Mesenchymal stem cell (in vitro differentiated cells and primary cell): ENCODE measurements around the gene PAX5.
A peak's percentile ranks its signal among the peaks of the same experiment; 100 is the strongest.

ENCODE experiments used
- DNase-seq: peaks from one replicate; pipeline ENCODE4 v3.0.0-alpha.2; 2013
- H2AFZ ChIP-seq: one replicate; pipeline ENCODE4 v1.6.1; 2013; ENCODE audit warnings: low read depth, mild to moderate bottlenecking, control low read depth, inconsistent platforms, low read length, moderate library complexity
- H2AK5ac ChIP-seq: 2 replicates; pipeline ENCODE4 v1.6.1; 2013; ENCODE audit warnings: low read length, moderate library complexity, mild to moderate bottlenecking, inconsistent platforms; ENCODE audit not compliant: severe bottlenecking
- H2BK120ac ChIP-seq: one replicate; pipeline ENCODE4 v1.6.1; 2013; ENCODE audit warnings: low read depth, mild to moderate bottlenecking, inconsistent platforms, low read length, moderate library complexity
- H2BK12ac ChIP-seq, 2 experiments: one replicate each; pipeline ENCODE4 v1.6.1; 2013; ENCODE audit warnings: inconsistent platforms in 2 of 2, low read length in 2 of 2, mild to moderate bottlenecking in 2 of 2, moderate library complexity in 2 of 2, control low read depth in 1 of 2
- H2BK15ac ChIP-seq: one replicate; pipeline ENCODE4 v1.6.1; 2013; ENCODE audit warnings: mild to moderate bottlenecking, low read depth, inconsistent platforms; ENCODE audit not compliant: poor library complexity, severe bottlenecking
- H2BK5ac ChIP-seq: 2 replicates; pipeline ENCODE4 v1.6.1; 2013; ENCODE audit warnings: low read depth, mild to moderate bottlenecking, low read length, control low read depth, inconsistent platforms; ENCODE audit not compliant: poor library complexity, severe bottlenecking
- H3K14ac ChIP-seq, 2 experiments: one replicate each; pipeline ENCODE4 v1.6.1; 2013; ENCODE audit warnings: inconsistent platforms in 2 of 2, low read length in 2 of 2, control low read depth in 1 of 2, mild to moderate bottlenecking in 1 of 2, moderate library complexity in 1 of 2
- H3K18ac ChIP-seq, 2 experiments: one replicate each; pipeline ENCODE4 v1.6.1; 2013; ENCODE audit warnings: inconsistent platforms in 2 of 2, low read length in 2 of 2, control low read depth in 1 of 2, low read depth in 1 of 2, mild to moderate bottlenecking in 1 of 2
- H3K23ac ChIP-seq, 2 experiments: one replicate each; pipeline ENCODE4 v1.6.1; 2013; ENCODE audit warnings: inconsistent platforms in 2 of 2, low read length in 2 of 2, mild to moderate bottlenecking in 2 of 2, moderate library complexity in 2 of 2, control low read depth in 1 of 2
- H3K27ac ChIP-seq: 2 replicates; pipeline ENCODE4 v1.5.1; 2013; ENCODE audit warnings: mild to moderate bottlenecking, moderate library complexity, low read length, control low read depth, inconsistent platforms; ENCODE audit not compliant: poor library complexity, severe bottlenecking
- H3K27me3 ChIP-seq, 2 experiments: 2 replicates each; pipeline versions ENCODE4 v1.6.1 to v1.7.0; 2013; ENCODE audit warnings: low read length in 2 of 2, mild to moderate bottlenecking in 2 of 2, moderate library complexity in 2 of 2, control low read depth in 1 of 2, inconsistent platforms in 1 of 2; ENCODE audit not compliant: control insufficient read depth in 1 of 2, insufficient read depth in 1 of 2
- H3K36me3 ChIP-seq, 2 experiments: 2 replicates each; pipeline versions ENCODE4 v1.6.1 to v1.7.0; 2013; ENCODE audit warnings: low read length in 2 of 2, control low read depth in 1 of 2, inconsistent platforms in 1 of 2, low read depth in 1 of 2, mild to moderate bottlenecking in 1 of 2; ENCODE audit not compliant: insufficient read depth in 2 of 2, control insufficient read depth in 1 of 2
- H3K4ac ChIP-seq, 2 experiments: one replicate each; pipeline ENCODE4 v1.6.1; 2013; ENCODE audit warnings: inconsistent platforms in 2 of 2, low read length in 2 of 2, mild to moderate bottlenecking in 2 of 2, moderate library complexity in 2 of 2, control low read depth in 1 of 2, low read depth in 1 of 2
- H3K4me1 ChIP-seq: 2 replicates; pipeline ENCODE4 v1.6.1; 2013; ENCODE audit warnings: low read depth, low read length, control low read depth; ENCODE audit not compliant: control insufficient read depth, insufficient read depth
- H3K4me2 ChIP-seq: 2 replicates; pipeline ENCODE4 v1.6.1; 2013; ENCODE audit warnings: low read length, mild to moderate bottlenecking, inconsistent platforms; ENCODE audit not compliant: poor library complexity, severe bottlenecking
- H3K4me3 ChIP-seq, 2 experiments: 2 replicates each; pipeline versions ENCODE4 v1.5.1 to v1.7.0; 2013; ENCODE audit warnings: low read length in 2 of 2, mild to moderate bottlenecking in 2 of 2, control low read depth in 1 of 2, low read depth in 1 of 2; ENCODE audit not compliant: insufficient read depth in 1 of 2
- H3K79me1 ChIP-seq: replicated peaks from 2 replicates; pipeline ENCODE4 v1.6.1; 2013; ENCODE audit warnings: mild to moderate bottlenecking, control low read depth, low read length, inconsistent platforms; ENCODE audit not compliant: poor library complexity, severe bottlenecking
- H3K9ac ChIP-seq: 2 replicates; pipeline ENCODE4 v1.7.0; 2013; ENCODE audit warnings: mild to moderate bottlenecking, low read length, moderate library complexity
- H3K9me3 ChIP-seq: 2 replicates; pipeline ENCODE4 v1.7.0; 2013; ENCODE audit warnings: mild to moderate bottlenecking, low read length; ENCODE audit not compliant: control insufficient read depth
- H4K8ac ChIP-seq: one replicate; pipeline ENCODE4 v1.6.1; 2013; ENCODE audit warnings: inconsistent platforms, mild to moderate bottlenecking, low read length, moderate library complexity
- H4K91ac ChIP-seq: one replicate; pipeline ENCODE4 v1.6.1; 2013; ENCODE audit warnings: mild to moderate bottlenecking, low read length, inconsistent platforms
- WGBS: methylation state at CpG from one replicate; pipeline ENCODE4 v1.1.7; 2013; ENCODE audit warnings: mixed read lengths; 5-methylcytosine and 5-hydroxymethylcytosine counted together

Gene PAX5

GRCh38 chr9:36874261-36874660 lies 159.8 kb downstream of the PAX5 start:
- no peak overlapping the region for H3K14ac ChIP-seq
- H3K18ac ChIP-seq, result no peak overlapping the region
- H3K4me1 ChIP-seq, result peaks cover 2% of the 10 kb centered on the region
- no peak overlapping the region for H3K9ac ChIP-seq
- peaks cover 85 to 90% of the 10 kb centered on the region in 2 experiments for H3K27me3 ChIP-seq
- no peak overlapping the region for H3K4me2 ChIP-seq
- H2BK12ac ChIP-seq, result no peak overlapping the region
- no peak overlapping the region for H2BK120ac ChIP-seq
- no peak overlapping the region for H4K91ac ChIP-seq
- no peak overlapping the region for H4K8ac ChIP-seq
- peaks cover 7% of the 10 kb centered on the region for H3K9me3 ChIP-seq
- H2AFZ ChIP-seq, result no peak overlapping the region
- H3K27ac ChIP-seq, result no peak overlapping the region
- H2AK5ac ChIP-seq, result no peak overlapping the region
- no peak overlapping the region for H3K4me3 ChIP-seq
- H2BK15ac ChIP-seq, result no peak overlapping the region
- H3K4ac ChIP-seq, result no peak overlapping the region
- no peak overlapping the region for H2BK5ac ChIP-seq
- no peaks in the 10 kb centered on the region for H3K79me1 ChIP-seq
- no peak overlapping the region for H3K23ac ChIP-seq
- DNase-seq, result no peak
- 68% methylated on average over 3 of the region's 3 CpGs for WGBS
- no peaks in the 10 kb centered on the region for H3K36me3 ChIP-seq

GRCh38 chr9:36873247-36873875 lies 160.7 kb downstream of the PAX5 start:
- H3K4me2 ChIP-seq, result no peak overlapping the region
- H2BK15ac ChIP-seq, result no peak overlapping the region
- H2BK12ac ChIP-seq, result no peak overlapping the region
- whole genome bisulfite sequencing, result 47% methylated on average over 8 of the region's 8 CpGs
- no peaks in the 10 kb centered on the region for H3K36me3 ChIP-seq
- no peak overlapping the region for H3K14ac ChIP-seq
- H3K9ac ChIP-seq, result no peak overlapping the region
- H3K9me3 ChIP-seq, result peaks cover 7% of the 10 kb centered on the region
- no peak overlapping the region for H2AK5ac ChIP-seq
- no peak overlapping the region for H2BK5ac ChIP-seq
- H3K23ac ChIP-seq, result no peak overlapping the region
- H3K18ac ChIP-seq, result no peak overlapping the region
- no peaks in the 10 kb centered on the region for H3K79me1 ChIP-seq
- no peak overlapping the region for H3K27ac ChIP-seq
- H3K4me3 ChIP-seq, result no peak overlapping the region
- peak; percentile 50 for DNase-seq
- H3K4me1 ChIP-seq, result peaks cover 2% of the 10 kb centered on the region
- H2BK120ac ChIP-seq, result no peak overlapping the region
- H4K8ac ChIP-seq, result no peak overlapping the region
- H3K27me3 ChIP-seq, result peaks cover 85 to 90% of the 10 kb centered on the region in 2 experiments
- no peak overlapping the region for H3K4ac ChIP-seq
- H2AFZ ChIP-seq, result no peak overlapping the region
- H4K91ac ChIP-seq, result no peak overlapping the region

GRCh38 chr9:36872641-36873040 lies 161.4 kb downstream of the PAX5 start:
- Histone ChIP-seq H3K9ac (no peak overlapping the region), H3K79me1 (no peaks in the 10 kb centered on the region), H3K23ac (no peak overlapping the region), H3K9me3 (peaks cover 7% of the 10 kb centered on the region), H2AFZ (no peak overlapping the region), H3K27me3 (peaks cover 85 to 90% of the 10 kb centered on the region in 2 experiments), H2BK12ac (no peak overlapping the region), H2BK15ac (no peak overlapping the region), H3K27ac (no peak overlapping the region), H2BK5ac (no peak overlapping the region), H3K36me3 (no peaks in the 10 kb centered on the region), H3K4me1 (peaks cover 2% of the 10 kb centered on the region), H2BK120ac (no peak overlapping the region), H3K4ac (no peak overlapping the region), H3K14ac (no peak overlapping the region), H4K8ac (no peak overlapping the region), H3K18ac (no peak overlapping the region), H4K91ac (no peak overlapping the region), H2AK5ac (no peak overlapping the region), H3K4me2 (no peak overlapping the region), H3K4me3 (no peak overlapping the region)
- WGBS, result 50% methylated on average over 3 of the region's 3 CpGs
- no peak for DNase-seq

- DNase-seq, result no peak
- H3K4me2 ChIP-seq, result no peak overlapping the region
- no peaks in the 10 kb centered on the region for H3K36me3 ChIP-seq
- H3K79me1 ChIP-seq, result no peaks in the 10 kb centered on the region
- H4K91ac ChIP-seq, result no peak overlapping the region
- H3K9me3 ChIP-seq, result peaks cover 7% of the 10 kb centered on the region
- H2BK120ac ChIP-seq, result no peak overlapping the region
- H3K14ac ChIP-seq, result no peak overlapping the region
- H2AFZ ChIP-seq, result no peak overlapping the region
- peaks cover 85 to 91% of the 10 kb centered on the region in 2 experiments for H3K27me3 ChIP-seq
- no peak overlapping the region for H3K18ac ChIP-seq
- H4K8ac ChIP-seq, result no peak overlapping the region
- H3K9ac ChIP-seq, result no peak overlapping the region
- no peak overlapping the region for H3K27ac ChIP-seq
- H2AK5ac ChIP-seq, result no peak overlapping the region
- H3K4me1 ChIP-seq, result peaks cover 2% of the 10 kb centered on the region
- no peak overlapping the region for H2BK5ac ChIP-seq
- H3K4me3 ChIP-seq, result no peak overlapping the region
- no peak overlapping the region for H3K23ac ChIP-seq
- H3K4ac ChIP-seq, result no peak overlapping the region
- H2BK12ac ChIP-seq, result no peak overlapping the region
- no peak overlapping the region for H2BK15ac ChIP-seq
- 85% methylated on average over 2 of the region's 2 CpGs for WGBS
Observed at GRCh38 chr9:36871606-36872005, 162.5 kb downstream of the PAX5 start.
